Stimulated activated CD8-positive, alpha-beta memory T cell treated with anti-CD3 and anti-CD28 coated beads, Interleukin-7, amount 100 ng/mL, for 4 hours (primary cell): Measurements from ENCODE around the gene NDUFB7.
"Not testable (repeated sequence)": the region's sequence is repeated elsewhere in the genome, so short reads cannot be mapped to it uniquely, and the experiment has no call there.

Source experiments
- DNase-seq, 2 donors: peaks; one replicate each; pipeline ENCODE4 v3.0.0-alpha.2; 2020; ENCODE audit warnings: low read depth in 2 of 2

NDUFB7 gene

GRCh38 chr19:14571695-14572490 lies at the start of gene NDUFB7:
Gene NDUFB7 (minus strand): TSS chr19:14572066. CDS start chr19:14572000, 66 bp downstream.
- peak; percentile 84 for DNase-seq

- no peak for DNase-seq
Observed at GRCh38 chr19:14619404-14619803, 47.5 kb upstream of the NDUFB7 start.

- DNase-seq: no peak
Observed at GRCh38 chr19:14616407-14616806, 44.5 kb upstream of the NDUFB7 start.

- no peak for DNase-seq
Observed at GRCh38 chr19:14615623-14616022, 43.8 kb upstream of the NDUFB7 start.

GRCh38 chr19:14614099-14614412 lies 42.2 kb upstream of the NDUFB7 start:
- no peak for DNase-seq

GRCh38 chr19:14613399-14614098 lies 41.7 kb upstream of the NDUFB7 start:
- DNase-seq: not testable (repeated sequence)

GRCh38 chr19:14612657-14613056 lies 40.8 kb upstream of the NDUFB7 start:
- DNase-seq: no peak

GRCh38 chr19:14612242-14612641 lies 40.4 kb upstream of the NDUFB7 start:
- DNase-seq: not testable (repeated sequence)

GRCh38 chr19:14611051-14611450 lies 39.2 kb upstream of the NDUFB7 start:
- no peak for DNase-seq

GRCh38 chr19:14606627-14607026 lies 34.8 kb upstream of the NDUFB7 start:
- no peak for DNase-seq

GRCh38 chr19:14603990-14604387 lies 32.1 kb upstream of the NDUFB7 start:
- no peak for DNase-seq

- no peak for DNase-seq
Observed at GRCh38 chr19:14599548-14600147, 27.8 kb upstream of the NDUFB7 start.

- DNase-seq: no peak
Observed at GRCh38 chr19:14595558-14595957, 23.7 kb upstream of the NDUFB7 start.

GRCh38 chr19:14589433-14589832 lies 17.6 kb upstream of the NDUFB7 start:
- not testable (repeated sequence) for DNase-seq

GRCh38 chr19:14585187-14585586 lies 13.3 kb upstream of the NDUFB7 start:
- DNase-seq: not testable (repeated sequence)

GRCh38 chr19:14584372-14584771 lies 12.5 kb upstream of the NDUFB7 start:
- not testable (repeated sequence) for DNase-seq

GRCh38 chr19:14582894-14583340 lies 11.1 kb upstream of the NDUFB7 start, which contains the start of gene CLEC17A:
Gene CLEC17A (plus strand): TSS chr19:14583084. CDS start chr19:14583161, 77 bp downstream.
- no peak for DNase-seq

- no peak for DNase-seq
Observed at GRCh38 chr19:14580623-14581237, 8.9 kb upstream of the NDUFB7 start.

GRCh38 chr19:14577885-14578427 lies 6.1 kb upstream of the NDUFB7 start:
- no peak for DNase-seq

GRCh38 chr19:14577264-14577663 lies 5.4 kb upstream of the NDUFB7 start:
- DNase-seq: no peak

- no peak for DNase-seq
Observed at GRCh38 chr19:14576363-14576762, 4.5 kb upstream of the NDUFB7 start.

- DNase-seq: no peak
Observed at GRCh38 chr19:14575428-14575980, 3.6 kb upstream of the NDUFB7 start.
